ENCODE data around the gene ZNF398. TPM values are rescaled to one million over a fixed set of nuclear protein-coding genes. Genes with fewer than 3 reads are reported as not detected.

ZNF398 gene
- total RNA-seq, 4 donors from 2014 or later: 11.9 to 34.7 (median 26.5) TPM

GRCh38 chr7:149218469-149219420, 71.5 kb downstream of the ZNF398 start:
- DNase-seq: no peak
- H3K9me3 ChIP-seq: no peaks in the 10 kb centered on the region
- no peaks in the 10 kb centered on the region for H3K4me1 ChIP-seq
- H3K27ac ChIP-seq: no peak overlapping the region
- TF ChIP-seq POLR2A (IDR thresholded peaks at IDR 0.05): no peak
- no peak for TF ChIP-seq CTCF (IDR thresholded peaks at IDR 0.05)
- no peak overlapping the region for H3K4me3 ChIP-seq
- peaks cover 0 to 97% (median 0%) of the 10 kb centered on the region in 3 donors for H3K36me3 ChIP-seq
- no peaks in the 10 kb centered on the region for H3K27me3 ChIP-seq

GRCh38 chr7:149220534-149220933, 73.3 kb downstream of the ZNF398 start:
- no peak for DNase-seq
- Histone ChIP-seq H3K27ac (no peak overlapping the region), H3K4me3 (no peak overlapping the region), H3K36me3 (peaks cover 0 to 94% (median 0%) of the 10 kb centered on the region in 3 donors), H3K9me3 (no peaks in the 10 kb centered on the region), H3K4me1 (no peaks in the 10 kb centered on the region), H3K27me3 (no peaks in the 10 kb centered on the region)
- TF ChIP-seq CTCF (IDR thresholded peaks at IDR 0.05) (no peak), POLR2A (IDR thresholded peaks at IDR 0.05) (no peak)

GRCh38 chr7:149223176-149223575, 75.9 kb downstream of the ZNF398 start:
- no peak overlapping the region for H3K27ac ChIP-seq
- peaks cover 0 to 73% (median 0%) of the 10 kb centered on the region in 3 donors for H3K36me3 ChIP-seq
- TF ChIP-seq CTCF (IDR thresholded peaks at IDR 0.05) (no peak), POLR2A (IDR thresholded peaks at IDR 0.05) (no peak)
- H3K9me3 ChIP-seq: no peaks in the 10 kb centered on the region
- no peak overlapping the region for H3K4me3 ChIP-seq
- H3K4me1 ChIP-seq: peaks cover 0 to 5% (median 0%) of the 10 kb centered on the region in 4 donors
- H3K27me3 ChIP-seq: no peaks in the 10 kb centered on the region
- DNase-seq: no peak

- Histone ChIP-seq H3K27ac (no peak overlapping the region), H3K9me3 (no peaks in the 10 kb centered on the region), H3K27me3 (no peaks in the 10 kb centered on the region), H3K36me3 (peaks cover 0 to 67% (median 0%) of the 10 kb centered on the region in 3 donors), H3K4me1 (peaks cover 0 to 5% (median 0%) of the 10 kb centered on the region in 4 donors), H3K4me3 (no peak overlapping the region)
- TF ChIP-seq CTCF (IDR thresholded peaks at IDR 0.05): no peak
- TF ChIP-seq POLR2A (IDR thresholded peaks at IDR 0.05): no peak
- DNase-seq: no peak
Measured at GRCh38 chr7:149223761-149224160, 76.5 kb downstream of the ZNF398 start.

GRCh38 chr7:149224352-149224751, 77.1 kb downstream of the ZNF398 start:
- Histone ChIP-seq H3K27me3 (no peaks in the 10 kb centered on the region), H3K9me3 (no peaks in the 10 kb centered on the region), H3K4me1 (peaks cover 0 to 5% (median 0%) of the 10 kb centered on the region in 4 donors), H3K27ac (no peak overlapping the region), H3K36me3 (peaks cover 0 to 62% (median 0%) of the 10 kb centered on the region in 3 donors), H3K4me3 (no peak overlapping the region)
- no peak for DNase-seq
- TF ChIP-seq CTCF (IDR thresholded peaks at IDR 0.05) (no peak), POLR2A (IDR thresholded peaks at IDR 0.05) (no peak)
